ENCODE data around the gene TSEN54. TPM values are rescaled to one million over a fixed set of nuclear protein-coding genes. Genes with fewer than 3 reads are reported as not detected.

Gene TSEN54
- total RNA-seq, 2 experiments from 2014 or later, result 29.2 to 35.1 TPM

GRCh38 chr17:75571197-75571884 is 55.0 kb downstream of the TSEN54 start:
- peak; percentile 36 for DNase-seq
- CTCF ChIA-PET, result interaction anchor here (0.6 kb wide), 3 partner anchors 17 to 780 kb away, joined by 3 read pairs; no protein-coding TSS in a partner anchor

GRCh38 chr17:75571885-75572215 is 55.5 kb downstream of the TSEN54 start:
- no peaks in the 10 kb centered on the region for H3K4me1 Mint-ChIP-seq
- no peak overlapping the region for H3K27ac Mint-ChIP-seq
- H3K36me3 Mint-ChIP-seq (ENCODE audit: low read depth), result no peaks in the 10 kb centered on the region
- no peaks in the 10 kb centered on the region for H3K9me3 Mint-ChIP-seq (ENCODE audit: low read depth)
- intact Hi-C loops (cut with DNase I, micrococcal nuclease), result no loop called here
- DNase-seq (no peak), ATAC-seq (no peak)
- ChIA-PET CTCF (no interaction called here), POLR2A (no interaction called here)
- H3K4me3 Mint-ChIP-seq, result no peak overlapping the region
- H3K27me3 Mint-ChIP-seq, result no peaks in the 10 kb centered on the region

More at GRCh38 chr17:75571197-75571884, 55.0 kb downstream of the TSEN54 start:
- Mint-ChIP-seq H3K9me3 (ENCODE audit: low read depth) (no peaks in the 10 kb centered on the region), H3K4me1 (no peaks in the 10 kb centered on the region), H3K36me3 (ENCODE audit: low read depth) (no peaks in the 10 kb centered on the region), H3K4me3 (no peak overlapping the region), H3K27ac (no peak overlapping the region), H3K27me3 (no peaks in the 10 kb centered on the region)
- ATAC-seq, result peak; percentile 89
- POLR2A ChIA-PET, result no interaction called here
- intact Hi-C loops (cut with DNase I, micrococcal nuclease), result no loop called here

GRCh38 chr17:75572713-75573539 is 56.6 kb downstream of the TSEN54 start:
- intact Hi-C loops (cut with DNase I, micrococcal nuclease), result no loop called here
- Mint-ChIP-seq H3K27me3 (no peaks in the 10 kb centered on the region), H3K4me3 (no peak overlapping the region), H3K36me3 (ENCODE audit: low read depth) (no peaks in the 10 kb centered on the region), H3K27ac (no peak overlapping the region), H3K9me3 (ENCODE audit: low read depth) (no peaks in the 10 kb centered on the region), H3K4me1 (no peaks in the 10 kb centered on the region)
- DNase-seq, result no peak
- ATAC-seq, result no peak
- POLR2A ChIA-PET, result no interaction called here
- CTCF ChIA-PET, result interaction anchor here (0.8 kb wide), 1 partner anchor 24 kb away, joined by 4 read pairs; no protein-coding TSS in a partner anchor

GRCh38 chr17:75573540-75573957 is 57.2 kb downstream of the TSEN54 start:
- DNase-seq (no peak), ATAC-seq (no peak)
- POLR2A ChIA-PET, result no interaction called here
- no peaks in the 10 kb centered on the region for H3K36me3 Mint-ChIP-seq (ENCODE audit: low read depth)
- CTCF ChIA-PET, result no interaction called here
- no peak overlapping the region for H3K4me3 Mint-ChIP-seq
- H3K4me1 Mint-ChIP-seq, result no peaks in the 10 kb centered on the region
- H3K27me3 Mint-ChIP-seq, result no peaks in the 10 kb centered on the region
- no peaks in the 10 kb centered on the region for H3K9me3 Mint-ChIP-seq (ENCODE audit: low read depth)
- intact Hi-C loops (cut with DNase I, micrococcal nuclease), result no loop called here
- no peak overlapping the region for H3K27ac Mint-ChIP-seq

- ATAC-seq (no peak), DNase-seq (no peak)
- intact Hi-C loops (cut with DNase I, micrococcal nuclease), result no loop called here
- Mint-ChIP-seq H3K4me1 (no peaks in the 10 kb centered on the region), H3K27me3 (no peaks in the 10 kb centered on the region), H3K27ac (no peak overlapping the region), H3K36me3 (ENCODE audit: low read depth) (no peaks in the 10 kb centered on the region), H3K9me3 (ENCODE audit: low read depth) (no peaks in the 10 kb centered on the region), H3K4me3 (no peak overlapping the region)
- POLR2A ChIA-PET, result no interaction called here
- CTCF ChIA-PET, result no interaction called here
Observed at GRCh38 chr17:75573994-75574393, 57.7 kb downstream of the TSEN54 start.

Small RNA genes lying within 50 kb of the gene (microRNA-seq; reads per million reads assigned to microRNA genes)
- 3.5 reads per million, percentile 3 among the genes with 10 or more reads in this experiment for gene MIR6785 (ENCODE audit: borderline replicate concordance)

Other genes with a start within 250 kb of the TSEN54 start
- gene MIF4GD, start 245.3 kb upstream of the TSEN54 start, total RNA-seq, result 10 to 100 TPM; 39.0 to 39.1 TPM
- 10 to 100 TPM; 67.8 to 79.7 TPM for gene SLC25A19, start 227.1 kb upstream of the TSEN54 start, total RNA-seq
- 100 to 1,000 TPM; 157 to 168 TPM for gene GRB2, start 110.8 kb upstream of the TSEN54 start, total RNA-seq
- gene TMEM94, start 59.9 kb upstream of the TSEN54 start, total RNA-seq, result 10 to 100 TPM; 51.4 to 62.5 TPM
- gene CASKIN2, start 991 bp upstream of the TSEN54 start, total RNA-seq, result 1 to 10 TPM; 2.9 to 3.0 TPM
- gene LLGL2, start 9.2 kb downstream of the TSEN54 start, total RNA-seq, result 1 to 10 TPM; 7.1 to 9.6 TPM
- 10 to 100 TPM; 20.8 to 22.4 TPM for gene MYO15B, start 71.3 kb downstream of the TSEN54 start, total RNA-seq
- gene SMIM5, start 116.9 kb downstream of the TSEN54 start, total RNA-seq, result under 1 TPM; 0.12 to 0.14 TPM
- 10 to 100 TPM; 36.4 to 40.5 TPM for gene RECQL5, start 150.6 kb downstream of the TSEN54 start, total RNA-seq
- 10 to 100 TPM; 87.8 to 100.0 TPM for gene SAP30BP, start 150.8 kb downstream of the TSEN54 start, total RNA-seq
- 1 to 10 TPM in 1 of 2 experiments, under 1 TPM in 1; 0.62 to 1.5 TPM for gene ITGB4, start 204.9 kb downstream of the TSEN54 start, total RNA-seq
- 10 to 100 TPM; 50.3 to 63.2 TPM for gene GALK1, start 248.7 kb downstream of the TSEN54 start, total RNA-seq

All from activated CD4-positive, alpha-beta T cell treated with anti-CD3 and anti-CD28 coated beads for 36 hours (primary cell).